GM21390 (cell line): ENCODE data around the gene NCOR2.

Experiments
- ATAC-seq: cut with Tn5 transposase; IDR thresholded peaks from one replicate; pipeline ENCODE4 v1.9.1; 2021; ENCODE audit not compliant: unreplicated experiment

The NCOR2 gene

DNA sequence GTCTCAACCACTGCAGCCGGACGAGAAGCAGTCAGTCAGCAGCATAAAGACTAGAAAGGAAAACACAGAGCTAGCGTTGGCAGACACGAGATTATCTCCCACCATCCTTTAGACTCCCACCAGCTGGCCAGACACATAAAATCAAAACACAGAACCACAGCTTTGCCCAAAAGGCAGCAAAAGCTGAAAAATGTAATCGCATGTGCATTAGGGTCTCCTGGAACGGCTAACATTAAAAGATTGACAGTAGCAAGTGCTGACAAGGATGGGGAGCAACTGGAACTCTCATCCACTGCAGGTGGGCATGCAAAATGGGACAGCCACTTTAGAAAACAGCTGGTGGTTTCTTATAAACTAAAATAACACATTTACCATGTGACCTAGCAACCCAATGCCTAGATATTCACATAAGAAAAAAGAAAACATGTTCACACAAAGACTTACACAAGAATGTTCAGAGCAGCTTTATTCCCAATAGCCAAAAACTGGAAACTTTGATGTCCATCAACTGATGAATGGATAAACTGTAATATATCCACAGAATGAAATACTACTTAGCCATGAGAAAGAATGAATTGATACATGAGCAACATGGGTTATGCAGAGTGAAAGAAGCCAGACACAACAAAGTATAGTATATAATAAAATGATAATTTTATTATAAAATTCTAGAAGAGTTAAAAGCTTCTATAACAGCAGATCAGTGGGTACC lies 37.7 kb downstream of the NCOR2 start:
- ATAC-seq = no peak

GRCh38 chr12:124527861-124528561 lies 39.4 kb downstream of the NCOR2 start:
- no peak for ATAC-seq

DNA sequence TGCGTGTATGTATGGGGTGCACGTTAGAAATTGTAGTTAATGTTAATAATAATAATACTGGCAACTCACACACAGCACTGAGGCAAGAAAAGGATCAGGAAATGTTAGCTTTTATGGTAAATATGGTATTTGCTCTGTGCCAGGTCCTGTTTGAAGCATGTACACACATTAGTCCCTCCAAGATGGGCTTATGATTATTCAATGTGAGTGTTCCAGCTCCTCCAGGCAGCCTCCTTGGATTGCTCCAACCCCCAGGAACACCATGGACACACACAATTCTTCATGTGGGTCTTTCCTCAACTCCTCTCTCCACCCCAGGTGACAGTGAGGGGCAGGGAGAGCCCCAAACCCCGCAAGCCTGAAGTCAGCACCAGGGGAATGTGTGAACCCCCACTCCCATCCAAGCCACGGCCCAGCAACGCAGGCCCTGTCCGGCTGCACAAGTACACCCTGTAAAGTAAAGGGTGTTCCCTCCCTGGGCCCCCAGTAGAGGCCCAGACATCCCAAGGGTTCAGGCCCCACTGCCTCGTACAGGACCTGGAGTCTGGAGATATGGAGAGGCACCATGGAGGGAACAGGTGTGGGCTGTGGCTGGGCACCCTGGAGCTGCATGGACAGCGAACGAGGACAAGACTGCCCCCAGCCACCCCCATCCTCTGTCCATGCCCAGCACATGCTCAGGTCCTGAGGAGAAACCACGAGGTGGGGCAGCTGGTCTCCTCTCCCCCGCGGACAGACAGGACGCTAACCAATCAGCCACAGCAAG lies 41.3 kb downstream of the NCOR2 start:
- no peak for ATAC-seq

DNA sequence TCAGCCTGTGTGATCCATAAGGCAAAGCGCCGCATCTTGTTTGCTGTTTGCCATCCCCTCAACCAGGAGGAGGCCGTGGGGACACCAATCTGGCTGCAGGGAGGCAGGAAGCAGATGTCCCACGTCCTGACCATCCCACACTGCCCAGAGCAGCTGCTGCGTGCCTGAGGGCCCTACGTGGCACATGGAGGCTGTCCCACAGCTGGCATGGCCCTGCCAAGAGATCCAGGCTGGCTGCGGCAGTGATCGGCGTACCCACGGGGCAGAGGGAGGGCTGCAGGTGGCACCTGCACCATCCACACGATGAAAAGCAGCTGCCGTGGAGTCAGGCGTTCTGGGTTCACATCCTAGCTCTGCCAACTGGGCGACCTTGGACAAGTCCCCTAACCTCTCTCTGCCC lies 42.0 kb downstream of the NCOR2 start:
- ATAC-seq = no peak

DNA sequence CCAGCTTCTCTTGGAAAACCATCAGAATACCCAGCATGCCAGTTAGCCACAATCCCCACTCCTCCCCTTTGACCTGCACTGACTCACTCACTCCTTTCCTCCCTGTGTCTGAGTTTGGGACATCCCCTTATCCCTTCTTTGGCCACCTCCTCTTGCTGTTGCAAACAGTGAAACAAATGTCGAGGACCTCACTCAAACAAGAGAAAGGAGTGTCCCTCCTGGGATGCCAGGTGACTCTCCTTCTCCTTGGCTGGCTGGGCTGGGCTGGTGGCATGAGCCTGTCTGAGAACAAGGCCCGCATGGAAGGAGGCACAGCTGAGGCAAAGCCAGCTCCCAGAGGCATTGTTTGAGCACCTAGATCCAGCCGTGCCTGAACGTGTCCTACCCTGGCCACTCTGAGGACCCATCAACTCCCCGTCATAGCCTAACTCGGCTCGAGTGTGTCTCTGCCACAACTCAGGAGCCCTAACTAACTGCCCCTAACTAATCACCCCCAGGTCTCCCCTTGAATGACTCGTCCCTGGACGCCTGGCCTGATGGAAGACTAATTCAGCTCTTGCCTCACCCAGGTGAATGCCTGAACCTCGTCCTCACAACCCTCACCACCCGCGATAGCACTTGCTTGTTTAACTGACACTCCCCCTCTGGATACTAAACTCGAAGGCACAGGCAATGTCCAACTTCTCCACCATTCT lies 43.0 kb downstream of the NCOR2 start:
- ATAC-seq = no peak

GRCh38 chr12:124523071-124523470 lies 44.3 kb downstream of the NCOR2 start:
- ATAC-seq = no peak

- ATAC-seq = no peak
Measured at GRCh38 chr12:124520907-124521306, 46.5 kb downstream of the NCOR2 start.

DNA sequence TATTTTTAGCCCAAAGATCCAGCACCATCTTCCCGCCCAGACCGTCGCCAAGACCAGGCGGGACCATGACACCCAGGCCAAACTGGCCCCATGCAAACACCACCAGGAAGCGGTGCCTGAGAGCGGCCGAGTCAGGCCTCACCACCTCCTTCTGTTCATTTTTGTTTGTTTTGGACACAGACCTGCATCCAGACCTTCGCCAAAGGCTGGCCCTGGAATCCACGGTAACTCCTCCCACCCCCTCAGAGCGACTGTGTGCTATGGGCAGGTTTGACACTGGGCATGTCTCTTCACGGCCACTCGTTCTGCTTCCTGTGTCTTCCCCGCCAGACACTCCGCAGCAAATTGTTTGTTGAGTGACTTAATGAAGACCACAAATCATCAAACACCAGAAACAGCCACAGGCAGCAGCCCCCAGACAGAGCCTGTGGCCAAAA lies 47.1 kb downstream of the NCOR2 start:
- no peak for ATAC-seq

DNA sequence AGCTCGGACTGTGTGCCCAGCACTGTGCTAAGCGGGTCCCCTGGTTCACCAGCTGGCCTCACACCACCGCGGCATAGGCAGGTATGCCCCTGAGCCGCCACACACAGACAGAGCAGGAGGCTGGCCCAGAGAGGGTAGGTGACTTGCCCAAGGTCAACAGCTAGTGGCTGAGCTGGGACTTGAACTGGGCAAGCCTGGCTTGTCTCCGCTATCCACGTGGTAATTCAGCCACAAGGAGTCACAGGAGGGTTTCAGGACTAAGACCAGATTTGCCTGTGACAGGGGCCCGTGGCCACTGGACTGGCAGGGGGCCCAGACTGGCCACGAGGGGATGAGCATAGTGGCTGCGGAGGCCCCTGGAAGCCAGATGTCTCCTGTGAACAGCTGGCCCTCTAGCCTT lies 47.7 kb downstream of the NCOR2 start:
- no peak for ATAC-seq

- no peak for ATAC-seq
Measured at GRCh38 chr12:124518051-124518932, 49.1 kb downstream of the NCOR2 start.
